Naive thymus-derived CD8-positive, alpha-beta T cell (primary cell): ENCODE results near the gene PTPRM. TPM values are rescaled to one million over a fixed set of nuclear protein-coding genes. Genes with fewer than 3 reads are reported as not detected.
"Not testable (repeated sequence)": the region's sequence is repeated elsewhere in the genome, so short reads cannot be mapped to it uniquely, and the experiment has no call there.

Source experiments
- ATAC-seq, 2 donors: fragments of 150-1000 bp; cut with Tn5 transposase in 1 of 2; sonication (Bioruptor Pico), chemical (Tn5 transposase) in 1 of 2; 1 replicate in 1 of 2; 2 replicates in 1 of 2; pipeline ENCODE4 v1.10.0; 2021; ENCODE audit warnings: mild to moderate bottlenecking in 2 of 2, moderate library complexity in 2 of 2
- POLR2A ChIA-PET: fragments of 350-600 bp; sonication (Branson Sonifier 250); formaldehyde crosslinking; loops from one replicate; lab custom pipeline; 2021; ENCODE audit warnings: antibody characterized with exemption; lab: Charles Lee
- DNase-seq, 10 donors: peaks; one replicate each; pipeline versions ENCODE4 v3.0.0 to v3.0.0-alpha.2; 2020 to 2022
- H3K27ac Mint-ChIP-seq, 10 donors: one replicate each; pipeline ENCODE4 v1.8.0; 2020 to 2022; ENCODE audit warnings: mild to moderate bottlenecking in 10 of 10, mixed read lengths in 10 of 10, moderate library complexity in 4 of 10, inconsistent platforms in 1 of 10
- H3K27me3 Mint-ChIP-seq, 5 donors: one replicate each; pipeline ENCODE4 v1.8.0; 2021 to 2022; ENCODE audit warnings: mixed read lengths in 5 of 5
- H3K36me3 Mint-ChIP-seq, 3 donors: one replicate each; pipeline ENCODE4 v1.8.0; 2020 to 2022; ENCODE audit warnings: mixed read lengths in 3 of 3, mild to moderate bottlenecking in 2 of 3, inconsistent platforms in 1 of 3
- H3K4me1 Mint-ChIP-seq, 4 donors: one replicate each; pipeline ENCODE4 v1.8.0; 2021 to 2022; ENCODE audit warnings: mixed read lengths in 4 of 4
- H3K4me3 Mint-ChIP-seq, 10 donors: one replicate each; pipeline ENCODE4 v1.8.0; 2020 to 2022; ENCODE audit warnings: mild to moderate bottlenecking in 10 of 10, mixed read lengths in 10 of 10, moderate library complexity in 6 of 10, inconsistent platforms in 1 of 10
- H3K9me3 Mint-ChIP-seq, 9 donors: one replicate each; pipeline ENCODE4 v1.8.0; 2020 to 2022; ENCODE audit warnings: mixed read lengths in 9 of 9, mild to moderate bottlenecking in 3 of 9, inconsistent platforms in 1 of 9, moderate library complexity in 1 of 9
- polyA plus RNA-seq, 3 donors: library from polyadenylated mRNA; unstranded; fragments of 300-500 nt; fragmentation: Illumina TruSeq; gene quantifications; one replicate each; pipeline ENCODE4 v1.2.3, GENCODE V29; 2021
- total RNA-seq, 8 experiments: library from RNA in 2 of 8; stranded (reverse) in 2 of 8; gene quantifications; one replicate each; pipeline ENCODE4 v1.2.3 and lab custom pipeline; 2021 to 2026

The PTPRM gene
- total and polyA plus RNA-seq, 5 experiments from 2014 or later = 0.28 to 12.1 (median 0.52) TPM

GRCh38 chr18:8041526-8042111 is 474.5 kb downstream of the PTPRM start:
- DNase-seq = no peak
- POLR2A ChIA-PET = no interaction called here
- no peaks in the 10 kb centered on the region for H3K27me3 Mint-ChIP-seq
- peaks cover 0 to 3% (median 0%) of the 10 kb centered on the region in 9 donors for H3K9me3 Mint-ChIP-seq
- ATAC-seq = no peak
- H3K4me1 Mint-ChIP-seq = no peaks in the 10 kb centered on the region
- H3K36me3 Mint-ChIP-seq = no peaks in the 10 kb centered on the region
- no peak overlapping the region for H3K27ac Mint-ChIP-seq
- no peak overlapping the region for H3K4me3 Mint-ChIP-seq

- no peaks in the 10 kb centered on the region for H3K4me1 Mint-ChIP-seq
- POLR2A ChIA-PET = no interaction called here
Observed at GRCh38 chr18:8044004-8044403, 476.9 kb downstream of the PTPRM start.

GRCh38 chr18:8045160-8045883 is 478.2 kb downstream of the PTPRM start:
- no peak overlapping the region for H3K27ac Mint-ChIP-seq
- no peak for DNase-seq
- no peaks in the 10 kb centered on the region for H3K4me1 Mint-ChIP-seq
- H3K9me3 Mint-ChIP-seq = peaks cover 0 to 1% (median 0%) of the 10 kb centered on the region in 9 donors
- ATAC-seq = no peak
- H3K27me3 Mint-ChIP-seq = no peaks in the 10 kb centered on the region
- no peaks in the 10 kb centered on the region for H3K36me3 Mint-ChIP-seq
- H3K4me3 Mint-ChIP-seq = no peak overlapping the region
- POLR2A ChIA-PET = no interaction called here

More at GRCh38 chr18:8044004-8044403, 476.9 kb downstream of the PTPRM start:
- no peaks in the 10 kb centered on the region for H3K27me3 Mint-ChIP-seq
- DNase-seq = no peak
- no peaks in the 10 kb centered on the region for H3K36me3 Mint-ChIP-seq
- H3K9me3 Mint-ChIP-seq = peaks cover 0 to 3% (median 0%) of the 10 kb centered on the region in 9 donors
- no peak overlapping the region for H3K27ac Mint-ChIP-seq
- no peak for ATAC-seq
- no peak overlapping the region for H3K4me3 Mint-ChIP-seq

GRCh38 chr18:8045884-8046281 is 478.8 kb downstream of the PTPRM start:
- DNase-seq = no peak
- no peak for ATAC-seq
- no peak overlapping the region for H3K27ac Mint-ChIP-seq

GRCh38 chr18:8046441-8046840 is 479.3 kb downstream of the PTPRM start:
- Mint-ChIP-seq H3K36me3 (no peaks in the 10 kb centered on the region), H3K4me3 (no peak overlapping the region), H3K4me1 (no peaks in the 10 kb centered on the region), H3K27me3 (no peaks in the 10 kb centered on the region), H3K27ac (no peak overlapping the region), H3K9me3 (peaks cover 0 to 1% (median 0%) of the 10 kb centered on the region in 9 donors)
- DNase-seq = no peak
- ATAC-seq = no peak
- POLR2A ChIA-PET = no interaction called here

More at GRCh38 chr18:8045884-8046281, 478.8 kb downstream of the PTPRM start:
- Mint-ChIP-seq H3K36me3 (no peaks in the 10 kb centered on the region), H3K9me3 (peaks cover 0 to 1% (median 0%) of the 10 kb centered on the region in 9 donors), H3K4me1 (no peaks in the 10 kb centered on the region), H3K4me3 (no peak overlapping the region), H3K27me3 (no peaks in the 10 kb centered on the region)
- POLR2A ChIA-PET = no interaction called here

GRCh38 chr18:8049147-8049546 is 482.0 kb downstream of the PTPRM start:
- no peaks in the 10 kb centered on the region for H3K27me3 Mint-ChIP-seq
- H3K9me3 Mint-ChIP-seq = peaks cover 0 to 1% (median 0%) of the 10 kb centered on the region in 9 donors
- H3K27ac Mint-ChIP-seq = no peak overlapping the region
- H3K4me3 Mint-ChIP-seq = no peak overlapping the region
- DNase-seq (no peak), ATAC-seq (no peak)
- POLR2A ChIA-PET = no interaction called here
- no peaks in the 10 kb centered on the region for H3K4me1 Mint-ChIP-seq
- no peaks in the 10 kb centered on the region for H3K36me3 Mint-ChIP-seq

GRCh38 chr18:8050616-8051329 is 483.7 kb downstream of the PTPRM start:
- peak overlapping the region in 2 of 10 donors; percentile 39 to 55 for H3K27ac Mint-ChIP-seq
- POLR2A ChIA-PET = no interaction called here
- ATAC-seq (peak in 1 of 2 donors; percentile 16), DNase-seq (peak in 1 of 10 donors; percentile 1)
- H3K36me3 Mint-ChIP-seq = no peaks in the 10 kb centered on the region
- no peaks in the 10 kb centered on the region for H3K27me3 Mint-ChIP-seq
- no peaks in the 10 kb centered on the region for H3K9me3 Mint-ChIP-seq
- H3K4me3 Mint-ChIP-seq = peak overlapping the region in 1 of 10 donors; percentile 3
- no peaks in the 10 kb centered on the region for H3K4me1 Mint-ChIP-seq

- Mint-ChIP-seq H3K27ac (peak overlapping the region in 1 of 10 donors; percentile 49), H3K27me3 (no peaks in the 10 kb centered on the region), H3K4me3 (no peak overlapping the region), H3K4me1 (no peaks in the 10 kb centered on the region), H3K36me3 (no peaks in the 10 kb centered on the region), H3K9me3 (no peaks in the 10 kb centered on the region)
- no peak for DNase-seq
- no peak for ATAC-seq
- POLR2A ChIA-PET = no interaction called here
Observed at GRCh38 chr18:8051453-8051852, 484.3 kb downstream of the PTPRM start.

- peaks cover 0 to 3% (median 0%) of the 10 kb centered on the region in 9 donors for H3K9me3 Mint-ChIP-seq
- H3K27ac Mint-ChIP-seq = peak overlapping the region in 1 of 10 donors; percentile 37
- POLR2A ChIA-PET = no interaction called here
- H3K4me3 Mint-ChIP-seq = no peak overlapping the region
- DNase-seq (peak in 3 of 10 donors; percentile 4 to 30 (median 23)), ATAC-seq (peak in 1 of 2 donors; percentile 52)
- H3K4me1 Mint-ChIP-seq = no peaks in the 10 kb centered on the region
- H3K36me3 Mint-ChIP-seq = no peaks in the 10 kb centered on the region
- H3K27me3 Mint-ChIP-seq = no peaks in the 10 kb centered on the region
Observed at GRCh38 chr18:8052237-8052701, 485.2 kb downstream of the PTPRM start.

- no peaks in the 10 kb centered on the region for H3K27me3 Mint-ChIP-seq
- H3K4me1 Mint-ChIP-seq = no peaks in the 10 kb centered on the region
- POLR2A ChIA-PET = no interaction called here
- no peak for DNase-seq
- H3K9me3 Mint-ChIP-seq = peaks cover 0 to 3% (median 0%) of the 10 kb centered on the region in 9 donors
- H3K36me3 Mint-ChIP-seq = no peaks in the 10 kb centered on the region
- no peak overlapping the region for H3K4me3 Mint-ChIP-seq
- H3K27ac Mint-ChIP-seq = no peak overlapping the region
- no peak for ATAC-seq
Observed at GRCh38 chr18:8056723-8057122, 489.6 kb downstream of the PTPRM start.

GRCh38 chr18:8063152-8063551 is 496.0 kb downstream of the PTPRM start:
- POLR2A ChIA-PET, ATAC-seq, DNase-seq, H3K36me3 Mint-ChIP-seq, H3K27me3 Mint-ChIP-seq, H3K4me1 Mint-ChIP-seq, H3K9me3 Mint-ChIP-seq: not testable (repeated sequence)
- H3K27ac Mint-ChIP-seq = peak overlapping the region in 2 of 10 donors; percentile 22 to 36
- peak overlapping the region in 3 of 10 donors; percentile 28 to 73 (median 65) for H3K4me3 Mint-ChIP-seq

GRCh38 chr18:8063733-8064132 is 496.6 kb downstream of the PTPRM start:
- Mint-ChIP-seq H3K4me1 (no peaks in the 10 kb centered on the region), H3K36me3 (peaks cover 0 to 5% (median 0%) of the 10 kb centered on the region in 3 donors), H3K9me3 (peaks cover 0 to 6% (median 0%) of the 10 kb centered on the region in 9 donors), H3K27ac (no peak overlapping the region), H3K27me3 (no peaks in the 10 kb centered on the region), H3K4me3 (no peak overlapping the region)
- ATAC-seq (no peak), DNase-seq (no peak)
- POLR2A ChIA-PET = no interaction called here

GRCh38 chr18:8065284-8065683 is 498.2 kb downstream of the PTPRM start:
- DNase-seq (no peak), ATAC-seq (no peak)
- peaks cover 0 to 5% (median 0%) of the 10 kb centered on the region in 3 donors for H3K36me3 Mint-ChIP-seq
- POLR2A ChIA-PET = no interaction called here
- no peak overlapping the region for H3K27ac Mint-ChIP-seq
- no peak overlapping the region for H3K4me3 Mint-ChIP-seq
- H3K27me3 Mint-ChIP-seq = no peaks in the 10 kb centered on the region
- no peaks in the 10 kb centered on the region for H3K4me1 Mint-ChIP-seq
- peaks cover 0 to 6% (median 0%) of the 10 kb centered on the region in 9 donors for H3K9me3 Mint-ChIP-seq
